Naive thymus-derived CD8-positive, alpha-beta T cell (primary cell): ENCODE measurements around the gene LTC4S. TPM values are rescaled to one million over a fixed set of nuclear protein-coding genes. Genes with fewer than 3 reads are reported as not detected.
"Not testable (repeated sequence)": the region's sequence is repeated elsewhere in the genome, so short reads cannot be mapped to it uniquely, and the experiment has no call there.

ENCODE experiments used
- ATAC-seq, 2 donors: fragments of 150-1000 bp; cut with Tn5 transposase in 1 of 2; sonication (Bioruptor Pico), chemical (Tn5 transposase) in 1 of 2; 1 replicate in 1 of 2; 2 replicates in 1 of 2; pipeline ENCODE4 v1.10.0; 2021; ENCODE audit warnings: mild to moderate bottlenecking in 2 of 2, moderate library complexity in 2 of 2
- POLR2A ChIA-PET: fragments of 350-600 bp; sonication (Branson Sonifier 250); formaldehyde crosslinking; loops from one replicate; lab custom pipeline; 2021; ENCODE audit warnings: antibody characterized with exemption; lab: Charles Lee
- DNase-seq, 10 donors: peaks; one replicate each; pipeline versions ENCODE4 v3.0.0 to v3.0.0-alpha.2; 2020 to 2022
- H3K27ac Mint-ChIP-seq, 10 donors: one replicate each; pipeline ENCODE4 v1.8.0; 2020 to 2022; ENCODE audit warnings: mild to moderate bottlenecking in 10 of 10, mixed read lengths in 10 of 10, moderate library complexity in 4 of 10, inconsistent platforms in 1 of 10
- H3K27me3 Mint-ChIP-seq, 5 donors: one replicate each; pipeline ENCODE4 v1.8.0; 2021 to 2022; ENCODE audit warnings: mixed read lengths in 5 of 5
- H3K36me3 Mint-ChIP-seq, 3 donors: one replicate each; pipeline ENCODE4 v1.8.0; 2020 to 2022; ENCODE audit warnings: mixed read lengths in 3 of 3, mild to moderate bottlenecking in 2 of 3, inconsistent platforms in 1 of 3
- H3K4me1 Mint-ChIP-seq, 4 donors: one replicate each; pipeline ENCODE4 v1.8.0; 2021 to 2022; ENCODE audit warnings: mixed read lengths in 4 of 4
- H3K4me3 Mint-ChIP-seq, 10 donors: one replicate each; pipeline ENCODE4 v1.8.0; 2020 to 2022; ENCODE audit warnings: mild to moderate bottlenecking in 10 of 10, mixed read lengths in 10 of 10, moderate library complexity in 6 of 10, inconsistent platforms in 1 of 10
- H3K9me3 Mint-ChIP-seq, 9 donors: one replicate each; pipeline ENCODE4 v1.8.0; 2020 to 2022; ENCODE audit warnings: mixed read lengths in 9 of 9, mild to moderate bottlenecking in 3 of 9, inconsistent platforms in 1 of 9, moderate library complexity in 1 of 9
- polyA plus RNA-seq, 3 donors: library from polyadenylated mRNA; unstranded; fragments of 300-500 nt; fragmentation: Illumina TruSeq; gene quantifications; one replicate each; pipeline ENCODE4 v1.2.3, GENCODE V29; 2021
- total RNA-seq, 8 experiments: library from RNA in 2 of 8; stranded (reverse) in 2 of 8; gene quantifications; one replicate each; pipeline ENCODE4 v1.2.3 and lab custom pipeline; 2021 to 2026

LTC4S gene
- total and polyA plus RNA-seq, 5 experiments from 2014 or later = 1.5 to 6.1 (median 2.9) TPM

DNA sequence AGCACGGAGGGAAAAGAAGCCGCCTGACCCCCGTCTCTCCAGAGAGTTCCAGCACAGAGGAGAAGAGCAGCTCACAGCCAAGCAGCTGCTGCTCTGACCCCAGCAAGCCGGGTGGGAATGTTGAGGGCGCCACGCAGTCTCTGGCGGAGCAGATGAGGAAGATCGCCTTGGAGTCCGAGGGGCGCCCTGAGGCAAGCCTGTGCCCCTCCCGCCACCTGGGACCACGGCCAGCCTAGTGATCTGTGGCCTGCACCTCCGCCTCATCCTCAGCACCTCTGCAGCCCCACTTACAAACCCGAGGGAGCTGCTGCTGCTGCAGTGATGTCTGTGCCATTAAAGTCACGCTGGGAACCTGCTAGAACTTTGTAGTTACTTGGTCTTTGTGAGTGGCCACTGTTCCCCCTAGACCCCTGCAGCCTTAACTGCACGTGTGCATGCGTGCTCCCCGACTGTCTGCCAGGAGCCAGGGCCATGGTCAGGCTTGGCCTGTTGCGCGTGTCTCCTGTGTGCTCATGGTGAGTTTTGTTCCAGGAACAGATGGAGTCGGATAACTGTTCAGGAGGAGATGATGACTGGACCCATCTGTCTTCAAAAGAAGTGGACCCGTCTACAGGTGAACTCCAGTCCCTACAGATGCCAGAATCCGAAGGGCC lies 39.4 kb downstream of the LTC4S start:
- Mint-ChIP-seq H3K36me3 (peaks cover 12 to 92% (median 28%) of the 10 kb centered on the region in 3 donors), H3K9me3 (no peaks in the 10 kb centered on the region), H3K27ac (peak overlapping the region in 7 of 10 donors; percentile 11 to 84 (median 48)), H3K4me3 (no peak overlapping the region), H3K27me3 (no peaks in the 10 kb centered on the region), H3K4me1 (peaks cover 17 to 23% (median 21%) of the 10 kb centered on the region in 4 donors)
- DNase-seq = no peak
- POLR2A ChIA-PET = interaction anchor here (1.2 to 1.7 kb wide), 2 partner anchors 31 to 154 kb away, joined by 3 to 5 read pairs; no protein-coding TSS in a partner anchor
- no peak for ATAC-seq

DNA sequence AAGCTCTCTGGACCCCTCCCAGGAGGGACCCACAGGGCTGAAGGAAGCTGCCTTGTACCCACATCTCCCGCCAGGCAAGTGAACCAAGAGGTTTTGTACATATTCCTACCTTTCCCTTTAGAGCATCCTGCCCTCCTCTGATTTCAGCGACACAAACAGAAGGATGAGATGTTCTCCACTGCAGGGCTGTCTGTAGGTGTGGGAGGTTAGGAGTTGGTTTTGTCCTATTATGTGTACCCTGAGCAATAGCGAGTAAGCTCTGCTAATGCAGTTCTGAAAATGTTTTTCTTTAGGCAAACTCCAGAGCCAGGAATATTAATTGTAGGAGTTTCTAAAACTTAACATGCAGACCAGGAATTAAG lies 39.9 kb downstream of the LTC4S start:
- H3K36me3 Mint-ChIP-seq = peaks cover 12 to 92% (median 25%) of the 10 kb centered on the region in 3 donors
- H3K27me3 Mint-ChIP-seq = no peaks in the 10 kb centered on the region
- POLR2A ChIA-PET = interaction anchor here (1.2 kb wide), 1 partner anchor 154 kb away, joined by 3 read pairs; no protein-coding TSS in a partner anchor
- DNase-seq (no peak), ATAC-seq (no peak)
- no peak overlapping the region for H3K4me3 Mint-ChIP-seq
- peaks cover 17 to 23% (median 20%) of the 10 kb centered on the region in 4 donors for H3K4me1 Mint-ChIP-seq
- no peaks in the 10 kb centered on the region for H3K9me3 Mint-ChIP-seq
- H3K27ac Mint-ChIP-seq = peak overlapping the region in 7 of 10 donors; percentile 11 to 84 (median 48)

DNA sequence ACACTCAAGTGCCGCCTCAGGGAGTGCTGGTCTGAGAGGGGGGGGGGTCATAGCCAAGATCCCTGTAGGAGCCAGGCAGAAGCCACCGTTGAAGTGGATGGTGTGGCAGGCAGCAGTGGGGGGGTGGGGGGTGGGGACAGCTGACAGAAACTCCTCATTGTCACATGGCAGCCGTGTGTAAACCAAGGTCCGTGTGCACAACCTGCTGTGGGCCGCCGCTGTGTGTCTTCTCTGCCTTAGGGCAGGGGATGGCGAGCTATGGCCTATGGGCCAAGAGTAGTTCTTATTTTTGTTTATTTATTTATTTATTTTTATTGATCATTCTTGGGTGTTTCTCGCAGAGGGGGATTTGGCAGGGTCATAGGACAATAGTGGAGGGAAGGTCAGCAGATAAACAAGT lies 40.3 kb downstream of the LTC4S start:
- H3K36me3 Mint-ChIP-seq = peaks cover 12 to 90% (median 22%) of the 10 kb centered on the region in 3 donors
- DNase-seq (no peak), ATAC-seq (no peak)
- no peaks in the 10 kb centered on the region for H3K27me3 Mint-ChIP-seq
- H3K4me3 Mint-ChIP-seq = no peak overlapping the region
- H3K27ac Mint-ChIP-seq = peak overlapping the region in 4 of 10 donors; percentile 46 to 68 (median 50)
- H3K4me1 Mint-ChIP-seq = peaks cover 15 to 23% (median 20%) of the 10 kb centered on the region in 4 donors
- H3K9me3 Mint-ChIP-seq = no peaks in the 10 kb centered on the region
- POLR2A ChIA-PET = interaction anchor here (0.6 kb wide), 1 partner anchor 23 kb away, joined by 4 read pairs; no protein-coding TSS in a partner anchor

DNA sequence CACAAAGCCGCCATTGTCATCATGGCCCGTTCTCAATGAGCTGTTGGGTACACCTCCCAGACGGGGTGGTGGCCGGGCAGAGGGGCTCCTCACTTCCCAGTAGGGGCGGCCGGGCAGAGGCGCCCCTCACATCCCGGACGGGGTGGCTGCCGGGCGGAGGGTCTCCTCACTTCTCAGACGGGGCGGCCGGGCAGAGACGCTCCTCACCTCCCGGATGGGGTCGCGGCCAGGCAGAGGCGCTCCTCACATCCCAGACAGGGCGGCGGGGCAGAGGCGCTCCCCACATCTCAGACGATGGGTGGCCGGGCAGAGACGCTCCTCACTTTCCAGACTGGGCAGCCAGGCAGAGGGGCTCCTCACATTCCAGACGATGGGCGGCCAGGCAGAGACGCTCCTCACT lies 41.1 kb downstream of the LTC4S start:
- H3K4me3 Mint-ChIP-seq, ATAC-seq, H3K9me3 Mint-ChIP-seq, DNase-seq, H3K27me3 Mint-ChIP-seq, H3K27ac Mint-ChIP-seq: not testable (repeated sequence)
- Mint-ChIP-seq H3K4me1 (peaks cover 15 to 23% (median 20%) of the 10 kb centered on the region in 4 donors), H3K36me3 (peaks cover 12 to 86% (median 22%) of the 10 kb centered on the region in 3 donors)
- POLR2A ChIA-PET = interaction anchor here (0.6 to 0.7 kb wide), 2 partner anchors 23 to 218 kb away, joined by 3 to 4 read pairs; no protein-coding TSS in a partner anchor

DNA sequence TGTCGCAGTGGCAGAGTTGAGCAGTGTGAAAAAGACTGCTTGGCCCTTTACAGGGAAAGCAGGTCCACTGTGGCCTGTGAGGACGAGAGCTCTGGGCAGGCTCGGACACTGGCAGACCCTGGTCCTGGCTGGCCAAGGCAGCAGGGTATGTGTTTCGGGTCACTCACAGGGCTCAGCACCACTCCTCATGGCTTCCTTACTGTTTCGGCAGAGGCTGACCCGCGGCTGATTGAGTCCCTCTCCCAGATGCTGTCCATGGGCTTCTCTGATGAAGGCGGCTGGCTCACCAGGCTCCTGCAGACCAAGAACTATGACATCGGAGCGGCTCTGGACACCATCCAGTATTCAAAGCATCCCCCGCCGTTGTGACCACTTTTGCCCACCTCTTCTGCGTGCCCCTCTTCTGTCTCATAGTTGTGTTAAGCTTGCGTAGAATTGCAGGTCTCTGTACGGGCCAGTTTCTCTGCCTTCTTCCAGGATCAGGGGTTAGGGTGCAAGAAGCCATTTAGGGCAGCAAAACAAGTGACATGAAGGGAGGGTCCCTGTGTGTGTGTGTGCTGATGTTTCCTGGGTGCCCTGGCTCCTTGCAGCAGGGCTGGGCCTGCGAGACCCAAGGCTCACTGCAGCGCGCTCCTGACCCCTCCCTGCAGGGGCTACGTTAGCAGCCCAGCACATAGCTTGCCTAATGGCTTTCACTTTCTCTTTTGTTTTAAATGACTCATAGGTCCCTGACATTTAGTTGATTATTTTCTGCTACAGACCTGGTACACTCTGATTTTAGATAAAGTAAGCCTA lies 42.6 kb downstream of the LTC4S start:
- peak overlapping the region in 9 of 10 donors; percentile 22 to 61 (median 46) for H3K4me3 Mint-ChIP-seq
- H3K4me1 Mint-ChIP-seq = peaks cover 15 to 23% (median 20%) of the 10 kb centered on the region in 4 donors
- ATAC-seq (peak; percentile 86 to 92), DNase-seq (peak; percentile 38 to 78 (median 49))
- H3K9me3 Mint-ChIP-seq = no peaks in the 10 kb centered on the region
- POLR2A ChIA-PET = interaction anchor here (0.5 to 3.0 kb wide), 7 partner anchors 14 to 230 kb away, joined by 3 to 13 read pairs (median 4); partner anchors contain the start of genes MRNIP and SQSTM1
- H3K27me3 Mint-ChIP-seq = no peaks in the 10 kb centered on the region
- H3K36me3 Mint-ChIP-seq = peaks cover 12 to 86% (median 22%) of the 10 kb centered on the region in 3 donors
- H3K27ac Mint-ChIP-seq = peak overlapping the region; percentile 79 to 96 (median 90)

DNA sequence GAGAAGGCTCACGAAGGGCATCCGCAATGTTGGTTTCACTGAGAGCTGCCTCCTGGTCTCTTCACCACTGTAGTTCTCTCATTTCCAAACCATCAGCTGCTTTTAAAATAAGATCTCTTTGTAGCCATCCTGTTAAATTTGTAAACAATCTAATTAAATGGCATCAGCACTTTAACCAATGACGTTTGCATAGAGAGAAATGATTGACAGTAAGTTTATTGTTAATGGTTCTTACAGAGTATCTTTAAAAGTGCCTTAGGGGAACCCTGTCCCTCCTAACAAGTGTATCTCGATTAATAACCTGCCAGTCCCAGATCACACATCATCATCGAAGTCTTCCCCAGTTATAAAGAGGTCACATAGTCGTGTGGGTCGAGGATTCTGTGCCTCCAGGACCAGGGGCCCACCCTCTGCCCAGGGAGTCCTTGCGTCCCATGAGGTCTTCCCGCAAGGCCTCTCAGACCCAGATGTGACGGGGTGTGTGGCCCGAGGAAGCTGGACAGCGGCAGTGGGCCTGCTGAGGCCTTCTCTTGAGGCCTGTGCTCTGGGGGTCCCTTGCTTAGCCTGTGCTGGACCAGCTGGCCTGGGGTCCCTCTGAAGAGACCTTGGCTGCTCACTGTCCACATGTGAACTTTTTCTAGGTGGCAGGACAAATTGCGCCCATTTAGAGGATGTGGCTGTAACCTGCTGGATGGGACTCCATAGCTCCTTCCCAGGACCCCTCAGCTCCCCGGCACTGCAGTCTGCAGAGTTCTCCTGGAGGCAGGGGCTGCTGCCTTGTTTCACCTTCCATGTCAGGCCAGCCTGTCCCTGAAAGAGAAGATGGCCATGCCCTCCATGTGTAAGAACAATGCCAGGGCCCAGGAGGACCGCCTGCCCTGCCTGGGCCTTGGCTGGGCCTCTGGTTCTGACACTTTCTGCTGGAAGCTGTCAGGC lies 43.6 kb downstream of the LTC4S start:
- Mint-ChIP-seq H3K4me1 (peaks cover 15 to 23% (median 20%) of the 10 kb centered on the region in 4 donors), H3K36me3 (peaks cover 12 to 83% (median 22%) of the 10 kb centered on the region in 3 donors), H3K4me3 (peak overlapping the region in 4 of 10 donors; percentile 30 to 55 (median 48)), H3K27me3 (no peaks in the 10 kb centered on the region), H3K9me3 (no peaks in the 10 kb centered on the region), H3K27ac (peak overlapping the region; percentile 79 to 96 (median 90))
- ATAC-seq (no peak), DNase-seq (no peak)
- POLR2A ChIA-PET = interaction anchor here (0.7 to 3.0 kb wide), 7 partner anchors 13 to 231 kb away, joined by 3 to 13 read pairs (median 3); partner anchors contain the start of genes MRNIP and SQSTM1

DNA sequence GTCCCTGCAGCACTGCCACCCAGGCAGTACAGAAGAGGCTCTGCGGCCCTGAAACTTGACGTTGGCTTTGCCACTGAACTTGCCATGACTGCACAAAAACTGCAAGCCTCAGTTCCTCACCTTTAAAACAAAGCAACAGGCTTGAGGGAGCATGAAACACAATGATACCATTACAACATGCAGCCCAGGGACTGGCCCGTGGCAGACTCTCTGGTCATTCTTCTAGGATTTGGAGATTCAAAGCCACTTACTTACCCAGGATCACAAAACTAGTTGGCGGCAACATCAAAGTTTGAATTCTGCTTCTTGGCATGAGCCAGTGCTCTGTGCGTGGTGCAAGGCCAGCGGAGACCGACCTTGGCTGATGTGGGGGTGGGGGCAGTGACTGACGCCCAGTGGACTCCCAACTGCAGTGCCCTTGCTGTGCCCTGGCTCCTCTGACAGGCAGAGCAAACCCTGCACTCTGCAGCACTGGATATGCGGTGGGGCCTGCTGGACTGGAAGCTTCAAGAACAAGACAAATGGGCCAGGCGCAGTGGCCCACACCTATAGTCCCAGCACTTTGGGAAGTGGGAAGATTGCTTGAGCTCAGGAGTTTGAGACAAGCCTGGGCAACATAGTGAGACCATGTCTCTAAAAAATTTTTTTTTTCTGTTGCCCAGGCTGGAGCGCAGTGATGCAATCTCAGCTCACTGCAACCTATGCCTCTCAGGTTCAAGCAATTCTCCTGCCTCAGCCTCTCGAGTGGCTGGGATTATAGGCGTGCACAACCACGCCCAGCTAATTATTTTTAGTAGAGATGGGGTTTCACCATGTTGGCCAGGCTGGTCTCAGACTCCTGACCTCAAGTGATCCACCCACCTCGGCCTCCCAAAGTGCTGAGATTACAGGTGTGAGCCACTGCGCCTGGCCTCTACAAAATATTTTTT lies 45.8 kb downstream of the LTC4S start:
- H3K4me3 Mint-ChIP-seq = no peak overlapping the region
- POLR2A ChIA-PET = interaction anchor here (0.6 to 3.0 kb wide), 3 partner anchors 18 to 160 kb away, joined by 4 to 13 read pairs (median 5); partner anchors contain the start of gene MRNIP

DNA sequence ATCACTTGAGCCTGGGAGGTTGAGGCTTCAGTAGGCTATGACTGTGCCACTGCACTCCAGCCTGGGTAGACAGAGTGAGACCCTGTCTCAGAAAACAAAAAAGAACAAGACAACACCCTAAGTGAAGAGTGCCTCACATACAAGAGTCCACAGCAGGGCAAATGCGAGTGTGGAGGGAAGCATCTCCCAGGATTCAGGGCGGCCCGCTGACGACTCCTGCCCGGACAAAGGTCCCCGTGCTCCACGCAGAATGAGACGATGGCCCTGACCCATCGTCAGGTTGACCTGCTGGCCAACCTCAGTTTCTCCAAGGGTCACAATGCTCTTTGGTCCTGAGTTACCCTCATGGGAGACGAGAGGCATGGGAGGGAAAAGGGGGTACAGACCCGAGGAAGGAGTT lies 46.5 kb downstream of the LTC4S start:
- Mint-ChIP-seq H3K27me3 (no peaks in the 10 kb centered on the region), H3K27ac (peak overlapping the region in 2 of 10 donors; percentile 44 to 49), H3K36me3 (peaks cover 7 to 72% (median 20%) of the 10 kb centered on the region in 3 donors), H3K9me3 (peaks cover 0 to 4% (median 0%) of the 10 kb centered on the region in 9 donors), H3K4me3 (no peak overlapping the region), H3K4me1 (peaks cover 12 to 20% (median 18%) of the 10 kb centered on the region in 4 donors)
- DNase-seq = no peak
- no peak for ATAC-seq
- POLR2A ChIA-PET = interaction anchor here (0.6 kb wide), 2 partner anchors 31 to 161 kb away, joined by 4 to 5 read pairs; no protein-coding TSS in a partner anchor

More for the DNA sequence above, 45.8 kb downstream of the LTC4S start:
- peaks cover 13 to 21% (median 18%) of the 10 kb centered on the region in 4 donors for H3K4me1 Mint-ChIP-seq
- ATAC-seq = no peak
- H3K27me3 Mint-ChIP-seq = no peaks in the 10 kb centered on the region
- peaks cover 7 to 76% (median 15%) of the 10 kb centered on the region in 3 donors for H3K36me3 Mint-ChIP-seq
- H3K9me3 Mint-ChIP-seq = no peaks in the 10 kb centered on the region
- DNase-seq = no peak
- peak overlapping the region in 3 of 10 donors; percentile 27 to 74 (median 32) for H3K27ac Mint-ChIP-seq

DNA sequence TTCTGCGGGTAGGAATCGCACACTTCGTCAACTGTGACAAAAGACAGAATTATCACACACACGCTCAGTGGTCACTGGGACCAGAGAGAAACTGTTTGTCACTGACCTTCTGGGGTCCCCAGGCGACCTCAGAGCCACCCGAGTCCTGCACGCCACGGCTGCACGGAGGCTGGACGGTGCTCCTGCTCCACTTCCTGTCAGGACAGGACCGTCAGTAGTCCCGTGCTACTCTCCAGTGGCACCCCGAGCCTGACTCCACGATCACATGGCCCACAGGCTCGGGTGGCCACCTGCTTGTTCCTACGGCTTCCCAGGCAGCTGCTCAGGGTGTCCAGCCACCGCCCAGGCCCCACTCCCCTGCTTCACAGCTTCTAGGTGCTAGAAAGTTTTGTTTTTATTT lies 47.0 kb downstream of the LTC4S start:
- Mint-ChIP-seq H3K4me1 (peaks cover 11 to 16% (median 16%) of the 10 kb centered on the region in 4 donors), H3K27ac (peak overlapping the region in 2 of 10 donors; percentile 41 to 44), H3K36me3 (peaks cover 7 to 68% (median 21%) of the 10 kb centered on the region in 3 donors), H3K9me3 (peaks cover 0 to 5% (median 0%) of the 10 kb centered on the region in 9 donors), H3K27me3 (no peaks in the 10 kb centered on the region), H3K4me3 (no peak overlapping the region)
- POLR2A ChIA-PET = no interaction called here
- ATAC-seq = no peak
- DNase-seq = no peak

DNA sequence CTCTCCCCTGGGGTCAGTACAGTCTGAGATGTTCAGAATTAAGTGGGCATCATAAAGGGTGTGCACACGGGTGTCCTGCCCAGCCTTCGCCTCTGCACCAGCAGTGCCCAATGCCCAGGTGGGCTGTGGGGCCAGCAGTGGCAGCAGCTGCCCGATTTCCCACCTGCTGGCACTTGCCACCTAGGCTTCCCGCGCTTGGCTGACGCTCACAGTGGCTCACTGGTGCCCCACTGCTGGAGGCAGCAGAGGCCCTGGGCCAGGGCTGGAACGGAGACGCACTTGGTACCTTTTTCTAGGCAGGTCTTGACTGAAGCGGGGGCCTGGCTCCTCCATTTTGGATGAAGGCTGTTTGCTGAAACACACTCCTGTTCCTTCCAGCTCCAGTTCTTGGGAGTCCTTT lies 47.8 kb downstream of the LTC4S start:
- no peak overlapping the region for H3K4me3 Mint-ChIP-seq

More for the DNA sequence above, 47.8 kb downstream of the LTC4S start:
- POLR2A ChIA-PET = no interaction called here
- DNase-seq (no peak), ATAC-seq (no peak)
- Mint-ChIP-seq H3K9me3 (peaks cover 0 to 6% (median 0%) of the 10 kb centered on the region in 9 donors), H3K36me3 (peaks cover 1 to 59% (median 23%) of the 10 kb centered on the region in 3 donors), H3K27ac (peak overlapping the region in 2 of 10 donors; percentile 60 to 70), H3K27me3 (no peaks in the 10 kb centered on the region), H3K4me1 (peaks cover 3 to 7% (median 7%) of the 10 kb centered on the region in 4 donors)
